Upper lobe of right lung (tissue), 1 donor: ENCODE measurements around the gene CDY2B. TPM values are rescaled to one million over a fixed set of nuclear protein-coding genes. Genes with fewer than 3 reads are reported as not detected.

ENCODE experiments used
- total RNA-seq: library from RNA; stranded (reverse); fragmentation: NEBNext Ultra II Directional; extraction: Animal tissue kit (Norgen Biotek cat#: 25700); gene quantifications from one replicate; pipeline ENCODE4 v1.2.1, GENCODE V29; 2021
- donor health status: DM: no; HTN: yes; CAD: no; lungs with severe emphysema.

Gene CDY2B
- total RNA-seq, 1 donor from 2014 or later, result not detected

Other genes with a start within 250 kb of the CDY2B start
- not detected for gene CDY2A, start 145.6 kb upstream of the CDY2B start, total RNA-seq